ENCODE results near the gene ZPLD1. TPM values are rescaled to one million over a fixed set of nuclear protein-coding genes. Genes with fewer than 3 reads are reported as not detected.

Gene ZPLD1
- total RNA-seq, 1 experiment from 2014 or later = not detected

GRCh38 chr3:102441832-102442231 is 7.0 kb downstream of the ZPLD1 start:
- H3K27me3 ChIP-seq (ENCODE audit: insufficient read depth, low read depth) = no peaks in the 10 kb centered on the region
- TF ChIP-seq CTCF (conservative IDR thresholded peaks at IDR 0.05) (no peak), EZH2 (IDR thresholded peaks at IDR 0.05; ENCODE audit: low read depth) (no peak)

DNA sequence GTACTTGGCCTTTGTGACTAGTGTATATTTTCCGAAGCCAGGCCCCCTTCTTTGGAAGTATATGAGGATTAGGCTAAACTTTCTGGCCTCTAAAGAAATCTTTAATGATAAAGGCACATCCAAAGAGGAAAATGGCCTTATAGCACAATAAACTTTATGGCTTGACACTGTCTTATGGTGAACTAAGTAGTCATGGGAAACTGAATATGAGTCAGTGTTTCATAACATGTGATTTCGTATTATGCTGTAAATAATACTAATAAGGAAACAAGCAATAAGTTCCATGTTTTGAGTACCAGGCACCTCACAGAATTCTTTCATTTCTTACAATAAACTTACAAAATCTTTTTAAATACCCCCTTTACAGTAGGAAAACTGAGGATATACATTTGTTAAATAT is 8.2 kb downstream of the ZPLD1 start:
- ChIA-PET POLR2A (ENCODE audit: unreplicated experiment) (no interaction called here), CTCF (no interaction called here)
- intact Hi-C loops (cut with micrococcal nuclease; ENCODE audit: unreplicated experiment) = no loop called here
- H3K4me3 ChIP-seq = no peak overlapping the region
- no peaks in the 10 kb centered on the region for H3K79me2 ChIP-seq (ENCODE audit: low read depth)
- no peak overlapping the region for H2AFZ ChIP-seq
- no peaks in the 10 kb centered on the region for H3K36me3 ChIP-seq (ENCODE audit: low read depth)
- no peak for TF ChIP-seq CTCF (conservative IDR thresholded peaks at IDR 0.05)
- TF ChIP-seq EZH2 (IDR thresholded peaks at IDR 0.05; ENCODE audit: low read depth) = no peak
- DNase-seq = no peak
- no peaks in the 10 kb centered on the region for H3K4me1 ChIP-seq (replicated peaks; ENCODE audit: insufficient read depth)
- H3K27me3 ChIP-seq (ENCODE audit: insufficient read depth, low read depth) = no peaks in the 10 kb centered on the region
- no peak overlapping the region for H3K4me2 ChIP-seq
- no peaks in the 10 kb centered on the region for H3K9me3 ChIP-seq (ENCODE audit: insufficient read depth, low read depth)
- H3K9me2 ChIP-seq (ENCODE audit: insufficient read depth) = no peaks in the 10 kb centered on the region
- H3F3A ChIP-seq (ENCODE audit: insufficient read depth, low read depth) = no peaks in the 10 kb centered on the region
- H3K27ac ChIP-seq = no peak overlapping the region
- no peaks in the 10 kb centered on the region for H4K20me1 ChIP-seq (ENCODE audit: insufficient read depth)
- BruUV-seq (replicated peaks) = no TSS peak

More at GRCh38 chr3:102441832-102442231, 7.0 kb downstream of the ZPLD1 start:
- no peaks in the 10 kb centered on the region for H3K9me2 ChIP-seq (ENCODE audit: insufficient read depth)
- no peak overlapping the region for H2AFZ ChIP-seq
- no peaks in the 10 kb centered on the region for H3K79me2 ChIP-seq (ENCODE audit: low read depth)
- ChIA-PET CTCF (no interaction called here), POLR2A (ENCODE audit: unreplicated experiment) (interaction anchor here (0.5 kb wide), 1 partner anchor 9 kb away, joined by 7 read pairs; no protein-coding TSS in a partner anchor)
- intact Hi-C loops (cut with micrococcal nuclease; ENCODE audit: unreplicated experiment) = no loop called here
- H3K4me3 ChIP-seq = no peak overlapping the region
- no peaks in the 10 kb centered on the region for H4K20me1 ChIP-seq (ENCODE audit: insufficient read depth)
- no peaks in the 10 kb centered on the region for H3K4me1 ChIP-seq (replicated peaks; ENCODE audit: insufficient read depth)
- no peaks in the 10 kb centered on the region for H3K9me3 ChIP-seq (ENCODE audit: insufficient read depth, low read depth)
- no peaks in the 10 kb centered on the region for H3K36me3 ChIP-seq (ENCODE audit: low read depth)
- BruUV-seq (replicated peaks) = no TSS peak
- no peaks in the 10 kb centered on the region for H3F3A ChIP-seq (ENCODE audit: insufficient read depth, low read depth)
- H3K4me2 ChIP-seq = no peak overlapping the region
- no peak for DNase-seq
- no peak overlapping the region for H3K27ac ChIP-seq

- Histone ChIP-seq H3K4me2 (no peak overlapping the region), H3K79me2 (ENCODE audit: low read depth) (no peaks in the 10 kb centered on the region), H3K4me3 (no peak overlapping the region), H3K27ac (no peak overlapping the region), H3F3A (ENCODE audit: insufficient read depth, low read depth) (no peaks in the 10 kb centered on the region), H4K20me1 (ENCODE audit: insufficient read depth) (no peaks in the 10 kb centered on the region), H3K4me1 (replicated peaks; ENCODE audit: insufficient read depth) (no peaks in the 10 kb centered on the region), H2AFZ (no peak overlapping the region), H3K36me3 (ENCODE audit: low read depth) (no peaks in the 10 kb centered on the region), H3K9me3 (ENCODE audit: insufficient read depth, low read depth) (0 out of 2 replicates have a peak, but pooled peaks cover 4% of the 10 kb centered on the region), H3K27me3 (ENCODE audit: insufficient read depth, low read depth) (no peaks in the 10 kb centered on the region), H3K9me2 (ENCODE audit: insufficient read depth) (no peaks in the 10 kb centered on the region)
- TF ChIP-seq EZH2 (IDR thresholded peaks at IDR 0.05; ENCODE audit: low read depth) (no peak), CTCF (conservative IDR thresholded peaks at IDR 0.05) (no peak)
- no TSS peak for BruUV-seq (replicated peaks)
- DNase-seq = no peak
- ChIA-PET POLR2A (ENCODE audit: unreplicated experiment) (no interaction called here), CTCF (no interaction called here)
- intact Hi-C loops (cut with micrococcal nuclease; ENCODE audit: unreplicated experiment) = no loop called here
Measured at GRCh38 chr3:102444101-102444500, 9.3 kb downstream of the ZPLD1 start.
